GM13976 (cell line): ENCODE data around the gene PANX3.

Experiments
- DNase-seq: peaks from one replicate; pipeline ENCODE4 v3.0.0; 2012; ENCODE audit warnings: low spot score
- CTCF ChIP-seq: IDR thresholded peaks from 2 replicates; pipeline ENCODE4 v1.5.1; 2012; ENCODE audit warnings: borderline replicate concordance, mild to moderate bottlenecking; ENCODE audit not compliant: insufficient read depth; ENCODE audit errors: extremely low read depth, missing control alignments, control extremely low read depth
- in situ Hi-C: fragments of 300-500 bp; cut with MboI; formaldehyde crosslinking; loops from one replicate; pipeline ENCODE4 v1.12.0; 2022; ENCODE audit warnings: low sequenced_read_pairs, mixed read lengths, inconsistent platforms; ENCODE audit not compliant: unreplicated experiment

PANX3 gene

DNA sequence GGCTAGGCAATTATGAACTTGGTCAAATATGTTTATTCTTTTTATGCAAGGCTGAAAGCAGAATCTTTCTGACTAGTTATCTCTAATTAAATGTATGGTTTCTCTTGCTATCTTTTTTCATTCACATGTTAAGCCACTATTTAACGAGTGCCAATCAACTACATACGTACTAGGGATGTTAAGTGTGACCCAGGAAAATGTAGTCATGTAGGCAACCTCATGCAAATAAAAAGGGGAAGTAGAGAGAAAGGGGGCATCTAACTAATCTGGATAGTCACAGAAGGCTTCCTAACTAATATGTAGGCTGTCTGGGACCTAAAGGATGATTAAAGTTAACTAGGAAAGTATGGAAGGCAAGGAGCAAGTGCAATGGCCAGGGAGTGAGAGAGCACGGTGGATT lies 34.9 kb downstream of the PANX3 start:
- TF ChIP-seq CTCF, result no peak
- DNase-seq, result no peak
- in situ Hi-C loops, result loop anchor here (10.0 kb wide), 1 partner anchor 209 kb away; no protein-coding TSS in a partner anchor

DNA sequence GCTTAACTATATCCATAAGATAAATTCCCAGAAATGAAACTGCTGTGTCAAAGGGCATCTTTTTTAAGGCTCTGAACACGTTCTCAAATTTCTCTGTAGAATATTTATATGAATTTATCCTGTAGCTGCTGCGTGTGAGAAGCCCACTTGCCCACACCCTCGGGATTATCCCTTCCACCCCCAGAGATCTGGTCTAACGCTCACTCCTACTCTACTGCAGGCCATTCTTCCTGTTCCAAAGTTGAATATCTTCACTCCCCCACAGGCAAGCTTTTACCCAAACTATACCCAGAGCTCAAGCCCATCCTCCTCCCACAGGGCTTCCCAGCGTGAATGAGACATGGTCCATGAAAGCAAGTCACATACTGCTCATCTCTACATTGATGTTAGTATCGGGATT lies 37.4 kb downstream of the PANX3 start:
- in situ Hi-C loops, result loop anchor here (10.0 kb wide), 1 partner anchor 206 kb away; no protein-coding TSS in a partner anchor
- DNase-seq, result no peak
- no peak for TF ChIP-seq CTCF

DNA sequence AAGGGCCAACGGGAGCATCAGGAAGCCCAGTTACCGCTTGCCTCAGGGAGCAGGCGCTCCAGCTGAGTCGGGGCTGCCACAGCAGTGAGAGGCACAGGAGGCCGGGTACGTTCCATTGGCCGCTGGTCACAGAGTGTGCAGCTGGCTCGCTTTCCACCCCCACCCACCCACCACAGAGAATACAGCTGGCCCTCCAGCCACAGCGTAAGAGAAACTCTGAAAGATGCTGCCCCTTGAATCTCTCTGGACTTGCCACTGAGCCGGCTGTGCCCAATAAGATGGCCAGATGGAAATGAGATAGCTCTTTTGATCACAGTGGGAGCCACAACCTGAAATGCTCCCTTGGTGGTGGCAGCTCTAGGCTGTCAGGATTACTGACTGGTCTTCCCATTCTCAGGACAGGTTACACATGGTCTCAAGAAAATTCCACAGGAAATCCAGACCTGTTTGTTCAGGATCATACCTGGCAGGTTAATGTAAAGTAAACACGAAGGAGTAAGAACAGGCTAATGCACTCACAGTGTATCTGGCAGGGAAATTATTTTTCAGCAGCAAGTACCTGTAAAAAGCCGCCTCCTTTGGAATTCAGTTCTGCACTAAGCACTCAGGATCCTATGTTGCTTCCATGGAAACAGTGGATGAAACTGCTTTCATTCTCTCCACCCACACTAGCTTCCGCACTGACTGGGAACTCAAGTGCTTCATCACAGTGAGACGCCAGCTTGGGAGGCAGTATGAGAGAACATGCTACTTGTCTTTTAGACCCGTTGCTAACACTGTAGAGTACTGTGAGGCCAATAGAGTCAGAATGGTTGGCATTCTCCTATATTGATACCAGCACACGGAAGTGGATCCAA lies 45.8 kb downstream of the PANX3 start:
- no peak for TF ChIP-seq CTCF
- in situ Hi-C loops, result no loop called here
- DNase-seq, result no peak

- DNase-seq, result no peak
- in situ Hi-C loops, result no loop called here
- TF ChIP-seq CTCF, result no peak
These were observed 46.7 kb downstream of the PANX3 start for GRCh38 chr11:124657904-124658303.

- no peak for TF ChIP-seq CTCF
- no peak for DNase-seq
- in situ Hi-C loops, result no loop called here
These were observed 47.3 kb downstream of the PANX3 start for GRCh38 chr11:124658501-124658900.

- no peak for DNase-seq
- TF ChIP-seq CTCF, result no peak
- in situ Hi-C loops, result no loop called here
These were observed 47.8 kb downstream of the PANX3 start for GRCh38 chr11:124658986-124659385.
